Endothelial cell (in vitro differentiated cells): ENCODE data around the gene SSNA1. TPM values are rescaled to one million over a fixed set of nuclear protein-coding genes. Genes with fewer than 3 reads are reported as not detected.
A peak's percentile ranks its signal among the peaks of the same experiment; 100 is the strongest.

Experiments
- DNase-seq: peaks from one replicate; pipeline ENCODE4 v3.0.0; 2021; ENCODE audit warnings: low spot score
- H3K27ac Mint-ChIP-seq: one replicate; pipeline ENCODE4 v1.8.0; 2021; ENCODE audit warnings: mixed read lengths, inconsistent platforms; ENCODE audit not compliant: unreplicated experiment
- H3K27me3 Mint-ChIP-seq: one replicate; pipeline ENCODE4 v1.8.0; 2021; ENCODE audit warnings: mild to moderate bottlenecking, moderate library complexity, mixed read lengths, inconsistent platforms; ENCODE audit not compliant: unreplicated experiment
- H3K36me3 Mint-ChIP-seq: one replicate; pipeline ENCODE4 v1.8.0; 2021; ENCODE audit warnings: mild to moderate bottlenecking, low read depth, mixed read lengths, inconsistent platforms; ENCODE audit not compliant: unreplicated experiment
- H3K4me1 Mint-ChIP-seq: one replicate; pipeline ENCODE4 v1.8.0; 2021; ENCODE audit warnings: mild to moderate bottlenecking, mixed read lengths, inconsistent platforms; ENCODE audit not compliant: unreplicated experiment
- H3K4me3 Mint-ChIP-seq: one replicate; pipeline ENCODE4 v1.8.0; 2021; ENCODE audit warnings: mild to moderate bottlenecking, mixed read lengths, inconsistent platforms; ENCODE audit not compliant: unreplicated experiment
- H3K9me3 Mint-ChIP-seq: one replicate; pipeline ENCODE4 v1.8.0; 2021; ENCODE audit warnings: mixed read lengths, inconsistent platforms; ENCODE audit not compliant: unreplicated experiment
- total RNA-seq: library from RNA; stranded (reverse); fragmentation: NEBNext Ultra II Directional; extraction: Animal tissue kit (Norgen Biotek cat#: 25700); gene quantifications from one replicate; pipeline ENCODE4 v1.2.1, GENCODE V29; 2021; ENCODE audit not compliant: unreplicated experiment
- TF ChIP-seq, protein P1 (sequence below): fragments of 200-600 bp; sonication (generic); IDR thresholded peaks from one replicate; pipeline ENCODE4 v1.5.0; 2021; ENCODE audit warnings: antibody characterized with exemption; ENCODE audit not compliant: unreplicated experiment

The SSNA1 gene
- total RNA-seq, 1 donor from 2014 or later: 53.8 TPM

DNA sequence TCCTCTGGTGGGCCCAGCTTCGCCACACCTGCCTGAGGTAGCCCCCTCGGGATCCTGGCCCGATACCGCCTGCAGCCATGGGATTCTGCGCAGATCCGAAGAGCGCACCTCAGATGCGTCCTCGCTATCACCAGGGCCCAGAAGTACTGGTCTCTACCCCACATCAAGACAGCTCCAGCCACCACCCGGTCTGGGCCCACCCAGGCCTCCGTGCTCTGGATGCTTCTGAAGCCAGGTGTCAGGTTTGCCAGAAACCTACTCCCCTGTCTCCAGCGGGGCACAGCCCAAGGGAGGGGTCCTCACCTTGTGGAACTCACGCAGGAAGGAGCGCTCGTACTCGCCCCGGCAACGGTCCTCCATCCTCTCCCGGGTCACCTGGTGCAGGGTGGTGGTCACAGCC lies 2.6 kb upstream of the SSNA1 start:
- H3K36me3 Mint-ChIP-seq: peaks cover 11% of the 10 kb centered on the region
- DNase-seq: no peak
- H3K27me3 Mint-ChIP-seq: peaks cover 7% of the 10 kb centered on the region
- TF ChIP-seq, protein P1, sequence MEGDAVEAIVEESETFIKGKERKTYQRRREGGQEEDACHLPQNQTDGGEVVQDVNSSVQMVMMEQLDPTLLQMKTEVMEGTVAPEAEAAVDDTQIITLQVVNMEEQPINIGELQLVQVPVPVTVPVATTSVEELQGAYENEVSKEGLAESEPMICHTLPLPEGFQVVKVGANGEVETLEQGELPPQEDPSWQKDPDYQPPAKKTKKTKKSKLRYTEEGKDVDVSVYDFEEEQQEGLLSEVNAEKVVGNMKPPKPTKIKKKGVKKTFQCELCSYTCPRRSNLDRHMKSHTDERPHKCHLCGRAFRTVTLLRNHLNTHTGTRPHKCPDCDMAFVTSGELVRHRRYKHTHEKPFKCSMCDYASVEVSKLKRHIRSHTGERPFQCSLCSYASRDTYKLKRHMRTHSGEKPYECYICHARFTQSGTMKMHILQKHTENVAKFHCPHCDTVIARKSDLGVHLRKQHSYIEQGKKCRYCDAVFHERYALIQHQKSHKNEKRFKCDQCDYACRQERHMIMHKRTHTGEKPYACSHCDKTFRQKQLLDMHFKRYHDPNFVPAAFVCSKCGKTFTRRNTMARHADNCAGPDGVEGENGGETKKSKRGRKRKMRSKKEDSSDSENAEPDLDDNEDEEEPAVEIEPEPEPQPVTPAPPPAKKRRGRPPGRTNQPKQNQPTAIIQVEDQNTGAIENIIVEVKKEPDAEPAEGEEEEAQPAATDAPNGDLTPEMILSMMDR: no peak
- H3K27ac Mint-ChIP-seq: no peak overlapping the region
- peaks cover 11% of the 10 kb centered on the region for H3K4me1 Mint-ChIP-seq
- H3K9me3 Mint-ChIP-seq: no peaks in the 10 kb centered on the region
- H3K4me3 Mint-ChIP-seq: no peak overlapping the region

DNA sequence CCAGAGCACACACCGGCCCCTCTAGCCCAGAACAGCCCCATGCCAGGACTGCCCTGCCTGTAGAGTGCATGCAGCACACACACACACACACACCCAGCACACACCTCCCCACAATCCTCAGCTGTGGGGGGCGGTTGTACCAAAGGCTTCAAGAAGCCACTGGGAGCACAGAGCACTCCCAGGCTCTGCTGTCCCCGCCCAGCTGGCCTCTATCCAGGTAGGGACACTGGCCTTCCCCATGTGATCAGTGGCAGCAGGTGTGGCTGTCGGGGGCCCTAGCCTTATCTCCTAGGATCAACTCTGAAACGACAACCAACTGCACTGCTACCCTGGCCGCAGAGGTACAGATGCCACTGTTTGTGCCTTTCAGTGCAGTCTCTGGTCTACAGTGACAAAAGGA lies 2.1 kb upstream of the SSNA1 start:
- TF ChIP-seq, protein P1: no peak
- no peak for DNase-seq

DNA sequence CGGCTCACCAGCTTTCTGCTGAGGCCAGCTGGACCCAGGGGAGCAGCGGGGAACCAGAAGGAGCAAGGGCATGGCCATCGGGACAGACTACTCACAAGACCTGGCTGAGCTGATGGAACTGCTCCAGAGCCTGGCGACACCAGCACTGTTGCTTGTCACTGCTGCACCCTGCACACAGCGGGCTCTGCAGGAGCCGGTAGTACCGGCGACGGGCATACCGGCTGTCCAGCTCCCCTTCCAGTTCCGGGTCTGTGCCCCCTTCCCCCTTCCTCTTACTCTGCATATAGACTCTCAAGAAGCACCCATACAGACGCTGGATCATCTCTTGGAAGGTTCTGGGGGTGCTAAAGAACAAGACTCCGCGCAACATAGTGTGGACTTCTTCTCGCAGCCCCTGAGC lies 1.1 kb upstream of the SSNA1 start:
- Mint-ChIP-seq H3K4me1 (peaks cover 11% of the 10 kb centered on the region), H3K4me3 (peak overlapping the region; percentile 94), H3K36me3 (peaks cover 7% of the 10 kb centered on the region), H3K27ac (peak overlapping the region; percentile 30), H3K9me3 (no peaks in the 10 kb centered on the region), H3K27me3 (peaks cover 8% of the 10 kb centered on the region)
- DNase-seq: no peak
- TF ChIP-seq, protein P1: no peak

More for the DNA sequence above, 2.1 kb upstream of the SSNA1 start:
- Mint-ChIP-seq H3K27me3 (peaks cover 7% of the 10 kb centered on the region), H3K27ac (peak overlapping the region; percentile 38), H3K4me3 (peak overlapping the region; percentile 94), H3K4me1 (peaks cover 11% of the 10 kb centered on the region), H3K36me3 (peaks cover 11% of the 10 kb centered on the region), H3K9me3 (no peaks in the 10 kb centered on the region)

DNA sequence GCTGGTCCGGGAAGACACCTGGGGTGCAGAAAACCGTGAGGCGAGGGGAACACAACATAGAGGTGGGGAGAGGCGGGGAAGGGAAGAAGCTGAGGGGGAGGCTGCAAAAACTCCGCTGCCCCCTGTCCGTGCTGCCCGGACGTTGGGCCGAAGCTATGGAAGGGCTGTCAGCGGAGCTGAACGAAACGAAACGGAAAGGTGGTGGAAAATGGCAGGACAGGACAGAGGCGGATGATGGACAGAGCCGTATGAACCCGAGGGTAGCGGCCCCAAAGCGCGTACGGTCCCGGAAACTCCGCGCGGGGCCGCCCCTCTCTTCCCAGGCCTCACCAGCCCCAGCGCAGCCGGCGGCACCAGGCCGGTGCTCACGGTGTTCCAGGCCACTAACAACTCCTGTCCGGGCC lies 388 bp upstream of the SSNA1 start:
- peaks cover 7% of the 10 kb centered on the region for H3K36me3 Mint-ChIP-seq
- H3K4me3 Mint-ChIP-seq: peak overlapping the region; percentile 94
- H3K27me3 Mint-ChIP-seq: peaks cover 9% of the 10 kb centered on the region
- no peak for DNase-seq
- H3K4me1 Mint-ChIP-seq: peaks cover 11% of the 10 kb centered on the region
- H3K27ac Mint-ChIP-seq: no peak overlapping the region
- no peaks in the 10 kb centered on the region for H3K9me3 Mint-ChIP-seq
- TF ChIP-seq, protein P1: no peak

DNA sequence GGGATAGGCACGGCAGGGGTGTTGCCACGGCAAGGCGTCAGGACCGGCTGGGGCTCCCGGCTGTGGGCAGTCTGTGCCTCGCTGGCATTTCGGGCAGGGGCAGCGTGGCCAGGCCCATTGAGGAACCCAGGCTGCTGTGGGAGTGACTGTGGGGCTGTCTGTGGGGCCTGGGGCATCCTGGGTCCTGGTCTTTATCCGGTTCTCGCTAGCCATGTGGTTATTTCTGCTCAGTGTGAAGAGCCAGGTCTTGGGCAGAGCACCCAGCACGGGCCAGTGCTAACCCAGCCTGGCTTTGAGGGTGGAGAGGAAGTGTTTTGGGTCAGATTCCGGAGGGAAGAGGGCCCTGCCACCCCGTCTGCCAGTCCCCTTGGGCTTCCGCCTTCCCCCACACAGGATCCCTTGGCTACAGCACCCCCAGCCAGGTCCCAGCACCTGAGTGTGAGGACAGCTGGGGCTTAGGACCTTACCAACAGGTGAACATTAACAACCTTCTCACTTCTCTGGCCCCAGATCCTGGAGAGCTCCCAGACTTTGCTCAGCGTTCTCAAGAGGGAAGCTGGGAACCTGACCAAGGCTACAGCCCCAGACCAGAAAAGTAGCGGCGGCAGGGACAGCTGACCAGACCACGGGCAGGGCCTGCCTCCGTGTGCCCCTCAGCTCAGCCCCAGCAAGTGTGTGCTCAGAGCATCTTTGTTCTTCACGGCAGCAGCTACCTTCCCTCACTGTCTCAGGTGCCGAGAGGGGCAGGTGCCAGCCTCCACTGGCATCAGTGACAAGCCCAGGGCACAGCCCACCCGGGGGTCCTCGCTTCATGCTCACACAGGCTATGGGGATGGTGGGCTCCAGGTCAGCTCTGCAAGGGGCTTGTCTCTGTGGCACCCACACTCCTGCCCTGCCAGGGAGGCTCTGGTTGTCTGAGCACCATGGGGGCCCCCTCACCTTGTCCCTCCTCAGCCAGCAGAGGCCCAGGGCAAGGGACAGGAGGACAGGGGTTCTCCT lies 1.1 kb downstream of the SSNA1 start:
- peaks cover 9% of the 10 kb centered on the region for H3K27me3 Mint-ChIP-seq
- no peaks in the 10 kb centered on the region for H3K9me3 Mint-ChIP-seq
- no peak for DNase-seq
- H3K4me1 Mint-ChIP-seq: peaks cover 11% of the 10 kb centered on the region
- TF ChIP-seq, protein P1: no peak
- H3K4me3 Mint-ChIP-seq: peak overlapping the region; percentile 96
- H3K36me3 Mint-ChIP-seq: peaks cover under 1% of the 10 kb centered on the region
- peak overlapping the region; percentile 57 for H3K27ac Mint-ChIP-seq
